Measurements from ENCODE around the gene SNX3.

GRCh38 chr6:108309844-108310243, 49.0 kb upstream of the SNX3 start:
- TF ChIP-seq CTCF (conservative IDR thresholded peaks at IDR 0.05; ENCODE audit: low read depth, low read length) (no peak), EZH2 (IDR thresholded peaks at IDR 0.05; ENCODE audit: low read length, unreplicated experiment) (no peak), EZH2phosphoT487 (IDR thresholded peaks at IDR 0.05; ENCODE audit: borderline replicate concordance, low read length) (no peak)
